ENCODE data around the gene CBFB.

CBFB gene

GRCh38 chr16:67150047-67150832 lies 121.3 kb downstream of the CBFB start:
- TF ChIP-seq CTCF (IDR thresholded peaks at IDR 0.05; ENCODE audit: extremely low read depth, insufficient read depth, missing control alignments) = peak; percentile 16
- DNase-seq (ENCODE audit: low spot score) = peak; percentile 86
- in situ Hi-C loops (cut with MboI; ENCODE audit: low pct_unique_long_range_greater_than_20kb, low sequenced_read_pairs, unreplicated experiment) = loop anchor here (10.0 kb wide), 1 partner anchor 135 kb away; no protein-coding TSS in a partner anchor
